H9 (cell line): ENCODE measurements around the gene ASPN. TPM values are rescaled to one million over a fixed set of nuclear protein-coding genes. Genes with fewer than 3 reads are reported as not detected.

ENCODE experiments used
- DNase-seq: peaks from one replicate; pipeline ENCODE4 v3.0.0-alpha.2; 2017
- H2AFZ ChIP-seq: one replicate; pipeline ENCODE4 v1.6.1; 2013; ENCODE audit warnings: mild to moderate bottlenecking, low read length, control low read depth, moderate library complexity
- H2AK5ac ChIP-seq: 2 replicates; pipeline ENCODE4 v1.6.1; 2013; ENCODE audit warnings: low read length, control low read depth, mixed read lengths; ENCODE audit not compliant: insufficient read length
- H2BK120ac ChIP-seq: one replicate; pipeline ENCODE4 v1.6.1; 2013; ENCODE audit warnings: low read depth, mild to moderate bottlenecking, low read length, control low read depth, inconsistent platforms; ENCODE audit not compliant: poor library complexity, severe bottlenecking
- H2BK12ac ChIP-seq: 2 replicates; pipeline ENCODE4 v1.6.1; 2013; ENCODE audit warnings: low read length, control low read depth, mixed read lengths, low read depth; ENCODE audit not compliant: insufficient read length
- H2BK15ac ChIP-seq: 2 replicates; pipeline ENCODE4 v1.6.1; 2013; ENCODE audit warnings: low read depth, low read length, control low read depth
- H2BK20ac ChIP-seq: one replicate; pipeline ENCODE4 v1.6.1; 2013; ENCODE audit warnings: low read depth, mild to moderate bottlenecking, low read length, control low read depth, inconsistent platforms; ENCODE audit not compliant: poor library complexity, severe bottlenecking
- H2BK5ac ChIP-seq: 2 replicates; pipeline ENCODE4 v1.6.1; 2013; ENCODE audit warnings: low read length, control low read depth, mixed read lengths; ENCODE audit not compliant: insufficient read length
- H3K14ac ChIP-seq: 2 replicates; pipeline ENCODE4 v1.6.1; 2013; ENCODE audit warnings: low read length, control low read depth; ENCODE audit not compliant: insufficient read depth
- H3K18ac ChIP-seq: 2 replicates; pipeline ENCODE4 v1.6.1; 2013; ENCODE audit warnings: low read depth, mild to moderate bottlenecking, mixed read lengths, low read length, control low read depth; ENCODE audit not compliant: insufficient read length
- H3K23ac ChIP-seq: 2 replicates; pipeline ENCODE4 v1.6.1; 2013; ENCODE audit warnings: low read length, control low read depth, mixed read lengths, low read depth; ENCODE audit not compliant: insufficient read length
- H3K23me2 ChIP-seq: 2 replicates; pipeline ENCODE4 v1.6.1; 2013; ENCODE audit warnings: low read depth, mild to moderate bottlenecking, mixed read lengths, low read length, control low read depth; ENCODE audit not compliant: insufficient read length, poor library complexity, severe bottlenecking
- H3K27ac ChIP-seq: 2 replicates; pipeline ENCODE4 v1.5.1; 2013; ENCODE audit warnings: low read length, control low read depth, mixed read lengths, low read depth; ENCODE audit not compliant: insufficient read length
- H3K27me3 ChIP-seq: 2 replicates; pipeline ENCODE4 v1.6.1; 2013; ENCODE audit warnings: low read length, control low read depth, inconsistent platforms; ENCODE audit not compliant: insufficient read depth
- H3K4ac ChIP-seq: 2 replicates; pipeline ENCODE4 v1.6.1; 2013; ENCODE audit warnings: low read depth, mild to moderate bottlenecking, control low read depth, inconsistent platforms, low read length, moderate library complexity
- H3K4me1 ChIP-seq: 2 replicates; pipeline ENCODE4 v1.6.1; 2013; ENCODE audit warnings: low read length, control low read depth, inconsistent platforms; ENCODE audit not compliant: insufficient read depth
- H3K4me2 ChIP-seq: 2 replicates; pipeline ENCODE4 v1.6.1; 2013; ENCODE audit warnings: low read length, control low read depth, mixed read lengths; ENCODE audit not compliant: insufficient read length, insufficient read depth
- H3K56ac ChIP-seq: 2 replicates; pipeline ENCODE4 v1.6.1; 2013; ENCODE audit warnings: low read depth, mild to moderate bottlenecking, mixed read lengths, low read length, control low read depth; ENCODE audit not compliant: insufficient read length
- H3K79me1 ChIP-seq: 2 replicates; pipeline ENCODE4 v1.6.1; 2013; ENCODE audit warnings: low read depth, mild to moderate bottlenecking, moderate library complexity, low read length, control low read depth, inconsistent platforms; ENCODE audit not compliant: insufficient read depth, poor library complexity, severe bottlenecking
- H3K79me2 ChIP-seq: 2 replicates; pipeline ENCODE4 v1.6.1; 2013; ENCODE audit warnings: low read length, control low read depth, inconsistent platforms; ENCODE audit not compliant: insufficient read depth
- H3K9ac ChIP-seq: 2 replicates; pipeline ENCODE4 v1.6.1; 2013; ENCODE audit warnings: low read length, control low read depth, mixed read lengths; ENCODE audit not compliant: insufficient read length; ENCODE audit errors: extremely low read depth
- H3K9me3 ChIP-seq: one replicate; pipeline ENCODE4 v1.6.1; 2013; ENCODE audit warnings: low read depth, low read length, inconsistent platforms; ENCODE audit not compliant: control insufficient read depth
- H3T11ph ChIP-seq: one replicate; pipeline ENCODE4 v1.6.1; 2013; ENCODE audit warnings: mild to moderate bottlenecking, low read length, control low read depth, inconsistent platforms
- H4K20me1 ChIP-seq: one replicate; pipeline ENCODE4 v1.6.1; 2013; ENCODE audit not compliant: control insufficient read depth, insufficient read length, insufficient read depth
- H4K5ac ChIP-seq: 2 replicates; pipeline ENCODE4 v1.6.1; 2013; ENCODE audit warnings: low read depth, mild to moderate bottlenecking, mixed read lengths, low read length, control low read depth; ENCODE audit not compliant: insufficient read length
- H4K8ac ChIP-seq: replicated peaks from 2 replicates; pipeline ENCODE4 v1.6.1; 2013; ENCODE audit warnings: low read length, control low read depth, mixed read lengths, low read depth; ENCODE audit not compliant: insufficient read length
- H4K91ac ChIP-seq: 2 replicates; pipeline ENCODE4 v1.6.1; 2013; ENCODE audit warnings: low read depth, mild to moderate bottlenecking, moderate library complexity, mixed read lengths, low read length, control low read depth; ENCODE audit not compliant: insufficient read length
- H3K27ac Mint-ChIP-seq, 3 experiments: 2 replicates in 2 of 3; 3 replicates in 1 of 3; pipeline ENCODE4 v1.8.0; 2020 to 2021; ENCODE audit warnings: mixed read lengths in 3 of 3, mild to moderate bottlenecking in 1 of 3, moderate library complexity in 1 of 3
- H3K27me3 Mint-ChIP-seq: 2 replicates; pipeline ENCODE4 v1.8.0; 2021; ENCODE audit warnings: low read depth, mild to moderate bottlenecking, moderate library complexity, mixed read lengths
- H3K36me3 Mint-ChIP-seq, 3 experiments: 2 replicates in 2 of 3; 3 replicates in 1 of 3; pipeline ENCODE4 v1.8.0; 2020 to 2021; ENCODE audit warnings: low read depth in 3 of 3, mixed read lengths in 3 of 3; ENCODE audit not compliant: insufficient read depth in 1 of 3
- H3K4me1 Mint-ChIP-seq, 2 experiments: 2 replicates each; pipeline ENCODE4 v1.8.0; 2020; ENCODE audit warnings: mixed read lengths in 2 of 2
- H3K4me3 Mint-ChIP-seq, 2 experiments: 2 replicates in 1 of 2; 3 replicates in 1 of 2; pipeline ENCODE4 v1.8.0; 2020 to 2021; ENCODE audit warnings: mild to moderate bottlenecking in 2 of 2, mixed read lengths in 2 of 2, moderate library complexity in 1 of 2
- H3K9me3 Mint-ChIP-seq, 2 experiments: 2 replicates in 1 of 2; 3 replicates in 1 of 2; pipeline ENCODE4 v1.8.0; 2020; ENCODE audit warnings: mild to moderate bottlenecking in 2 of 2, mixed read lengths in 2 of 2, moderate library complexity in 1 of 2
- WGBS: extraction: QIAGEN DNeasy Blood & Tissue Kit; methylation state at CpG from one replicate; pipeline ENCODE4 v1.1.7; 2013; ENCODE audit warnings: missing lambda C conversion rate, low lambda C conversion rate, mixed read lengths; ENCODE audit not compliant: insufficient read length; ENCODE audit errors: extremely low coverage; 5-methylcytosine and 5-hydroxymethylcytosine counted together
- total RNA-seq: library from RNA; stranded (reverse); gene quantifications from 2 replicates; pipeline ENCODE4 v1.2.1, GENCODE V29; 2021
- TF ChIP-seq, protein P1 (sequence below): fragments of 200-600 bp; sonication (generic); conservative IDR thresholded peaks from 3 replicates; pipeline ENCODE4 v1.8.0; 2021; ENCODE audit warnings: antibody characterized with exemption, mild to moderate bottlenecking

ASPN gene
- total RNA-seq, 1 experiment from 2014 or later = not detected

DNA sequence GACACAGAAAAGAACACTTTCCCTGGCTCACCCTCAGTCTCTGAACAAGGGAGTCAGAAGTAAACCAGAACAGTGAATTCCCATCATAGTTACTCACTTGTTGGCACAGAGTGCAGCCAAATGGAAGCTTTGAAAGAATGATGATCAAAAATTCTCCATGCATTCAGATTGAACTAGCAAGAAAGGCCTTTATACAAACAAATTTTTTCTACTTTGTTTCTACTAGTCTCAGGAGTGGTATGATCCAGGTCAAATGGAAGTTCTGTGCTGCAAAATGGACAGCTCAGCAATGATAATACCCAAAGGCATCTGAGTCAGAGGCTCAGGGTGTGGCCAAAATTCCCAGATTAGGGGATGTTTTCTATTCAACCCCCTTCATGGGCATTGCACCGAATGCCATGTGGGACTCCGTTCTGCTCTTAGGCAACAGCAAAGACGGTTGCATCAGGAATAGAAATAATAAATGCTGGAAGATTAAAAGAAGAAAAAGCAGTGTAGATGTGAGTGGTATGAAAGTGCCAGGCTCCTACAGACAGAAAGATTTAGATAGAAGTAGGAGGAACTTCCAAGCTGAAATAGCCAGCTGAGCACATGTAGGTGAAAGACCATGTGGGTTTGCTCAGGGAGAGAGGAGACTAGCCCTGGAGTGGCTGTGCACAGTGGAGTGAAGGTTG is 24.0 kb upstream of the ASPN start:
- H2BK120ac ChIP-seq = no peak overlapping the region
- H4K91ac ChIP-seq = no peak overlapping the region
- H2BK12ac ChIP-seq = no peak overlapping the region
- H3K56ac ChIP-seq = no peak overlapping the region
- no peak overlapping the region for H3K27ac ChIP-seq
- no peak overlapping the region for H4K5ac ChIP-seq
- no peaks in the 10 kb centered on the region for H3K79me2 ChIP-seq
- no peaks in the 10 kb centered on the region for H3K23me2 ChIP-seq
- no peak overlapping the region for H3K4ac ChIP-seq
- no peaks in the 10 kb centered on the region for H3K27me3 Mint-ChIP-seq
- no peak overlapping the region for H3K23ac ChIP-seq
- no peak overlapping the region for H3T11ph ChIP-seq
- H3K4me1 ChIP-seq = peaks cover 2% of the 10 kb centered on the region; the same call in 1 of the 2 replicates
- no peaks in the 10 kb centered on the region for H3K27me3 ChIP-seq
- no peak overlapping the region; a peak in 2 of 7 replicates for H3K27ac Mint-ChIP-seq
- H3K4me3 Mint-ChIP-seq = no peak overlapping the region
- no peak overlapping the region for H2BK20ac ChIP-seq
- H2BK15ac ChIP-seq = no peak overlapping the region
- H3K36me3 Mint-ChIP-seq = no peaks in the 10 kb centered on the region
- no peaks in the 10 kb centered on the region for H4K20me1 ChIP-seq
- H2BK5ac ChIP-seq = no peak overlapping the region
- H3K9ac ChIP-seq = no peak overlapping the region
- no CpG with 5 or more reads among the region's 3 CpGs for WGBS
- TF ChIP-seq, protein P1, sequence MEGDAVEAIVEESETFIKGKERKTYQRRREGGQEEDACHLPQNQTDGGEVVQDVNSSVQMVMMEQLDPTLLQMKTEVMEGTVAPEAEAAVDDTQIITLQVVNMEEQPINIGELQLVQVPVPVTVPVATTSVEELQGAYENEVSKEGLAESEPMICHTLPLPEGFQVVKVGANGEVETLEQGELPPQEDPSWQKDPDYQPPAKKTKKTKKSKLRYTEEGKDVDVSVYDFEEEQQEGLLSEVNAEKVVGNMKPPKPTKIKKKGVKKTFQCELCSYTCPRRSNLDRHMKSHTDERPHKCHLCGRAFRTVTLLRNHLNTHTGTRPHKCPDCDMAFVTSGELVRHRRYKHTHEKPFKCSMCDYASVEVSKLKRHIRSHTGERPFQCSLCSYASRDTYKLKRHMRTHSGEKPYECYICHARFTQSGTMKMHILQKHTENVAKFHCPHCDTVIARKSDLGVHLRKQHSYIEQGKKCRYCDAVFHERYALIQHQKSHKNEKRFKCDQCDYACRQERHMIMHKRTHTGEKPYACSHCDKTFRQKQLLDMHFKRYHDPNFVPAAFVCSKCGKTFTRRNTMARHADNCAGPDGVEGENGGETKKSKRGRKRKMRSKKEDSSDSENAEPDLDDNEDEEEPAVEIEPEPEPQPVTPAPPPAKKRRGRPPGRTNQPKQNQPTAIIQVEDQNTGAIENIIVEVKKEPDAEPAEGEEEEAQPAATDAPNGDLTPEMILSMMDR = no peak
- no peak overlapping the region for H2AK5ac ChIP-seq
- H3K14ac ChIP-seq = no peak overlapping the region
- no peaks in the 10 kb centered on the region for H3K79me1 ChIP-seq
- H2AFZ ChIP-seq = no peak overlapping the region
- DNase-seq = no peak
- no peaks in the 10 kb centered on the region for H3K9me3 Mint-ChIP-seq
- H3K4me1 Mint-ChIP-seq = peaks cover 10 to 16% of the 10 kb centered on the region in 2 experiments
- no peak overlapping the region for H3K4me2 ChIP-seq
- no peak overlapping the region for H3K18ac ChIP-seq
- H4K8ac ChIP-seq = no peak overlapping the region
- no peaks in the 10 kb centered on the region for H3K9me3 ChIP-seq
